Measurements from ENCODE around the gene EVX2.

Gene EVX2

DNA sequence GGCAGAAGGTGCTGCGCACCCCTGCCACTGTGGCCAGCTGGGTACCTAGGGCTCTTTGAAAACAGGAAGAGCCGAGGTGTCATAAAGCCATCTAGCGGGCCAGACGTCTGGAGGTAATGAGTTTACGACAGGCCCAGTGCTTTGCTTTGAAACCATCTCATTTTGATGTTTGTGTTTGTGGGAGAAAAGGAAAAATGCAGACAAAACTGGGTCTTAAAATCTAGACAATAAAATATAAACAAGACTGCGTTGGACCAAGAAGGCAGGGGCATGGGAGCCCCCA, 42.0 kb upstream of the EVX2 start:
- in situ Hi-C loops (cut with MboI; ENCODE audit: low pct_unique_long_range_greater_than_20kb, low sequenced_read_pairs, unreplicated experiment) = loop anchor here (10.0 kb wide), 1 partner anchor 1029 kb away; no protein-coding TSS in a partner anchor
- no peak for DNase-seq (ENCODE audit: low spot score)
- TF ChIP-seq, protein P1, sequence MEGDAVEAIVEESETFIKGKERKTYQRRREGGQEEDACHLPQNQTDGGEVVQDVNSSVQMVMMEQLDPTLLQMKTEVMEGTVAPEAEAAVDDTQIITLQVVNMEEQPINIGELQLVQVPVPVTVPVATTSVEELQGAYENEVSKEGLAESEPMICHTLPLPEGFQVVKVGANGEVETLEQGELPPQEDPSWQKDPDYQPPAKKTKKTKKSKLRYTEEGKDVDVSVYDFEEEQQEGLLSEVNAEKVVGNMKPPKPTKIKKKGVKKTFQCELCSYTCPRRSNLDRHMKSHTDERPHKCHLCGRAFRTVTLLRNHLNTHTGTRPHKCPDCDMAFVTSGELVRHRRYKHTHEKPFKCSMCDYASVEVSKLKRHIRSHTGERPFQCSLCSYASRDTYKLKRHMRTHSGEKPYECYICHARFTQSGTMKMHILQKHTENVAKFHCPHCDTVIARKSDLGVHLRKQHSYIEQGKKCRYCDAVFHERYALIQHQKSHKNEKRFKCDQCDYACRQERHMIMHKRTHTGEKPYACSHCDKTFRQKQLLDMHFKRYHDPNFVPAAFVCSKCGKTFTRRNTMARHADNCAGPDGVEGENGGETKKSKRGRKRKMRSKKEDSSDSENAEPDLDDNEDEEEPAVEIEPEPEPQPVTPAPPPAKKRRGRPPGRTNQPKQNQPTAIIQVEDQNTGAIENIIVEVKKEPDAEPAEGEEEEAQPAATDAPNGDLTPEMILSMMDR (IDR thresholded peaks at IDR 0.05; ENCODE audit: extremely low read depth, insufficient read depth, missing control alignments) = no peak

DNA sequence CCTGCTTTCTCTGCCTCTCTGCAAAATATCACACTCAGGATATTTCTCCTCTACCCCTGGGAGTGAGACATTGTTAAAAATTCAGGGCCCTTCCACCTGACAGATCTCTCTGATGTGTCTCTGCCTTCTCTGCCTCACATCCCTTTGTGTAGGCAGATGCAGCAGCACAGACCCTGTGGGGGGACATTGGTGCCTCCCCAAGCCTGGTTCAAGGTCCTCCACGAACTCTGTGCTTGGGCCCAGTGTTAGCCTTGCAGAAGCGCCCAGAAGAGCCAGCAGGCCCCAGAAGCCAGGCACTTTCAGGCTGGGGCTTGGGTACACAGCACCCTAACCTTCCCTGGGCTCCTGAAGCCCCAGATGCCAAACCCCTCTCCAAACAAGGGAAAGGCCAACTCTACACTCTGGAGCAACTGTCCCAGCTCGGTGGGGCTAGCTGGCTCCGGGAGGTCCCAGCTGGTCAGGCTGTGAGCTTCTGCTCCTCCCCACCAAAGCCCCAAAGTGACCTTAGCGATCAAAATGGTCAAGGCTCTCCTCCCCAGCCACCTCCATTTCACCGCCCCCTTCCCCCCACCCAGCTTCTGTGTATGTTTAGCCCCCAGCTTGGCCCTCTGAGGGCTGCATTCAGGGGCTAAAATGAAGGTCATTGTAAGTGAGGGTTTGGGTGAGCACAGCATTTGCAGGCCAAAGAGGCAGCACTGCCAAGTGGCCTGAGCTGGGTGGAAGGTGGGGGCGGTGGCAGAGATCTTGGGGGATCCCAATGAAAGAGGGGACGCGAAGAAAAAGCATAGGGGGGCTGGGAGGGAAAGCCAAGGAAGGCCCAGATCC, 41.4 kb upstream of the EVX2 start:
- no peak for DNase-seq (ENCODE audit: low spot score)
- TF ChIP-seq, protein P1 (IDR thresholded peaks at IDR 0.05; ENCODE audit: extremely low read depth, insufficient read depth, missing control alignments) = no peak
- in situ Hi-C loops (cut with MboI; ENCODE audit: low pct_unique_long_range_greater_than_20kb, low sequenced_read_pairs, unreplicated experiment) = loop anchor here (10.0 to 25.0 kb wide), 2 partner anchors 763 to 1030 kb away; no protein-coding TSS in a partner anchor

DNA sequence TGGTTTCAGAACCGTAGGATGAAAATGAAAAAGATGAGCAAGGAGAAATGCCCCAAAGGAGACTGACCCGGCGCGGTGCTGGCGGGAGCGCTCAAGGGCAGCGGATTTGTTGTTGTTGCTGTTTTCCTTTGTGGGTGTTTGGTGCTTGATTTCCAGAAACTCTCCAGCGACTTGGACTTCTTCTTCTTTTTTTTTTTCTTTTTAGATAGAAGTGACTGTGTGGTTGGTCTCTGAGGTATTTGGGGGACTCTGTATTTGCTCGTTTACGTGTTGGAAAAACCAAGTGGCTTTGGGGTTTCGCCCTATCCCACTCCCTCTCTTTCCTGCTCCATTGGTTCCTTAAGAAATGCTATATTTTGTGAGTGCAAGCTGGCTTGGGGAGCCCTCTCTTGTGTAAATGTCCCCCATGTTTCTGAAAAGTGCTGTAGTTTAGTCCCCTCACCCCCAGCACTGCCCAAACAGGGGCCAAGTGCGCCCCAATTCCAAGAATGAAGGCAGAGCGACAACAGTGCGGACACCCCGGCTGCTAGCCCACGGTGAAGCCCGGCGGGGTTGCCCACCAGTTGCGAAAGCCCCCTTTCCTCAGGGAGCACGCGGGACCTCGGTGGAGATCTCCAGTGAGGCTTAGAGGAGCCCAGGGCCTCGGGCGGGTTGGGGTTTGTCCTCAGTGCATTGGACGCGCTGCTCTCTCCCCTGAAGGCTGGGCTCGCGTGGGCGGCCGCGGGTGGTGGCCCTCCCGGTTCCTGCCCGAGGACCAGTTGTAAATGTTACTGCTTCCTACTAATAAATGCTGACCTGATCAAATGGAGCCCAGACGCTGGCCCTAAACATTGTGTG, 40.6 kb upstream of the EVX2 start:
- in situ Hi-C loops (cut with MboI; ENCODE audit: low pct_unique_long_range_greater_than_20kb, low sequenced_read_pairs, unreplicated experiment) = loop anchor here (10.0 to 25.0 kb wide), 2 partner anchors 762 to 1030 kb away; no protein-coding TSS in a partner anchor
- TF ChIP-seq, protein P1 (IDR thresholded peaks at IDR 0.05; ENCODE audit: extremely low read depth, insufficient read depth, missing control alignments) = no peak
- DNase-seq (ENCODE audit: low spot score) = no peak

DNA sequence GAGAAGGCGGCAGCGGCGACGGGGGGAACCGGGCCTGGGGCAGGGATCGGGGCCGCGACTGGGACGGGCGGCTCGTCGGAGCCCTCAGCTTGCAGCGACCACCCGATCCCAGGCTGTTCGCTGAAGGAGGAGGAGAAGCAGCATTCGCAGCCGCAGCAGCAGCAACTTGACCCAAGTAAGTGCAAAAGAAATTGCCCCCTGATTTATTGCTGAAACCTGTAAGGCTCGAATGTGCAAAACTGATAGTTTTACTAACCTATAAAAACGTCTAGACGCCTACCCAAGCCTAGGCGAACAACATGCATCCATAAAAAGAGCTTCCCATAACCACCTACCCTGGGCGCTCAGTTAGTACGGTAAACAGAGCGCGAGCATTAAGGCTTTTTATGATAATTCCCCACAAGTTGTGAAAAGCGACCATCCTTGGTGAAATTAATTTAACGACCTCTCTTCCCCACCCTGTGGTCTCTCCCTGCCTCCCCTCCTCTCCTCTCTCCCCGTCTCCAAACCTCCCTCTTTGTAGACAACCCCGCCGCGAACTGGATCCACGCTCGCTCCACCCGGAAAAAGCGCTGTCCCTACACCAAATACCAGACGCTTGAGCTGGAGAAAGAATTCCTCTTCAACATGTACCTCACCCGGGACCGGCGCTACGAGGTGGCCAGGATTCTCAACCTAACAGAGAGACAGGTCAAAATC, 39.8 kb upstream of the EVX2 start:
- in situ Hi-C loops (cut with MboI; ENCODE audit: low pct_unique_long_range_greater_than_20kb, low sequenced_read_pairs, unreplicated experiment) = loop anchor here (10.0 to 25.0 kb wide), 2 partner anchors 761 to 1031 kb away; no protein-coding TSS in a partner anchor
- TF ChIP-seq, protein P1 (IDR thresholded peaks at IDR 0.05; ENCODE audit: extremely low read depth, insufficient read depth, missing control alignments) = no peak
- no peak for DNase-seq (ENCODE audit: low spot score)

DNA sequence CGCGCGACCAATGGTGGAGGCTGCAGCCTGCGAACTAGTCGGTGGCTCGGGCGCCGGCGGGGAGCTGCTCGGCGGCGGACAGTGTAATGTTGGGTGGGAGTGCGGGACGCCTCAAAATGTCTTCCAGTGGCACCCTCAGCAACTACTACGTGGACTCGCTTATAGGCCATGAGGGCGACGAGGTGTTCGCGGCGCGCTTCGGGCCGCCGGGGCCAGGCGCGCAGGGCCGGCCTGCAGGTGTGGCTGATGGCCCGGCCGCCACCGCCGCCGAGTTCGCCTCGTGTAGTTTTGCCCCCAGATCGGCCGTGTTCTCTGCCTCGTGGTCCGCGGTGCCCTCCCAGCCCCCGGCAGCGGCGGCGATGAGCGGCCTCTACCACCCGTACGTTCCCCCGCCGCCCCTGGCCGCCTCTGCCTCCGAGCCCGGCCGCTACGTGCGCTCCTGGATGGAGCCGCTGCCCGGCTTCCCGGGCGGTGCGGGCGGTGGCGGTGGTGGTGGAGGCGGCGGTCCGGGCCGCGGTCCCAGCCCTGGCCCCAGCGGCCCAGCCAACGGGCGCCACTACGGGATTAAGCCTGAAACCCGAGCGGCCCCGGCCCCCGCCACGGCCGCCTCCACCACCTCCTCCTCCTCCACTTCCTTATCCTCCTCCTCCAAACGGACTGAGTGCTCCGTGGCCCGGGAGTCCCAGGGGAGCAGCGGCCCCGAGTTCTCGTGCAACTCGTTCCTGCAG, 39.1 kb upstream of the EVX2 start, which contains the start of gene HOXD9:
Gene HOXD9, plus strand, starts transcription at position 37 of the 728 bp plus-strand sequence. Its CDS starts 50 bp downstream, at position 87.
- in situ Hi-C loops (cut with MboI; ENCODE audit: low pct_unique_long_range_greater_than_20kb, low sequenced_read_pairs, unreplicated experiment) = loop anchor here (10.0 to 25.0 kb wide), 2 partner anchors 761 to 1032 kb away; no protein-coding TSS in a partner anchor
- DNase-seq (ENCODE audit: low spot score) = no peak
- TF ChIP-seq, protein P1 (IDR thresholded peaks at IDR 0.05; ENCODE audit: extremely low read depth, insufficient read depth, missing control alignments) = no peak

All from GM13977 (cell line).